Measurements from ENCODE around the gene DOCK2.

DNA sequence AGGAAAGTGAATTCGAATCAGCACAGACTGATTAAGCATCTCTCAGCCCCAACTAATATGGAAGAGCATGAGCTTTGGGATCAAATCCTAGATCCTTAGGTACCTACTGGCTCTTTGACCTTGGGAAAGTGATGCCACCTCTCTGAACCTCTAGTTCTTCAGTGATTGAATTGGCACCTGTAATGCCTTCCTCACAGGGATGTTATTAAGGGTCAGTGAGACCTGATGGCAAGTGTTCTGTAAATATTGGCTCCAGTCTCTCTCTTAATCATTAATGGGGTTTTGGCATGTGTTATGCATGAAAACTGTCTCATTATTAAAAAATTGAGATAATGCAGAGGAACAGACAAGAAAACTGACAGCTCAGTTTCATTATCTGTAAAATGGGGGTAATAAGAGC is 227.4 kb downstream of the DOCK2 start:
- TF ChIP-seq CTCF (IDR thresholded peaks at IDR 0.05) (no peak), TCF7L2 (IDR thresholded peaks at IDR 0.05; ENCODE audit: low read depth, low read length) (no peak), POLR2AphosphoS5 (IDR thresholded peaks at IDR 0.05; ENCODE audit: low read depth, low read length) (no peak), SIN3A (IDR thresholded peaks at IDR 0.05; ENCODE audit: borderline replicate concordance, insufficient read depth, low read depth, low read length) (no peak)
- TF ChIP-seq, protein P1, sequence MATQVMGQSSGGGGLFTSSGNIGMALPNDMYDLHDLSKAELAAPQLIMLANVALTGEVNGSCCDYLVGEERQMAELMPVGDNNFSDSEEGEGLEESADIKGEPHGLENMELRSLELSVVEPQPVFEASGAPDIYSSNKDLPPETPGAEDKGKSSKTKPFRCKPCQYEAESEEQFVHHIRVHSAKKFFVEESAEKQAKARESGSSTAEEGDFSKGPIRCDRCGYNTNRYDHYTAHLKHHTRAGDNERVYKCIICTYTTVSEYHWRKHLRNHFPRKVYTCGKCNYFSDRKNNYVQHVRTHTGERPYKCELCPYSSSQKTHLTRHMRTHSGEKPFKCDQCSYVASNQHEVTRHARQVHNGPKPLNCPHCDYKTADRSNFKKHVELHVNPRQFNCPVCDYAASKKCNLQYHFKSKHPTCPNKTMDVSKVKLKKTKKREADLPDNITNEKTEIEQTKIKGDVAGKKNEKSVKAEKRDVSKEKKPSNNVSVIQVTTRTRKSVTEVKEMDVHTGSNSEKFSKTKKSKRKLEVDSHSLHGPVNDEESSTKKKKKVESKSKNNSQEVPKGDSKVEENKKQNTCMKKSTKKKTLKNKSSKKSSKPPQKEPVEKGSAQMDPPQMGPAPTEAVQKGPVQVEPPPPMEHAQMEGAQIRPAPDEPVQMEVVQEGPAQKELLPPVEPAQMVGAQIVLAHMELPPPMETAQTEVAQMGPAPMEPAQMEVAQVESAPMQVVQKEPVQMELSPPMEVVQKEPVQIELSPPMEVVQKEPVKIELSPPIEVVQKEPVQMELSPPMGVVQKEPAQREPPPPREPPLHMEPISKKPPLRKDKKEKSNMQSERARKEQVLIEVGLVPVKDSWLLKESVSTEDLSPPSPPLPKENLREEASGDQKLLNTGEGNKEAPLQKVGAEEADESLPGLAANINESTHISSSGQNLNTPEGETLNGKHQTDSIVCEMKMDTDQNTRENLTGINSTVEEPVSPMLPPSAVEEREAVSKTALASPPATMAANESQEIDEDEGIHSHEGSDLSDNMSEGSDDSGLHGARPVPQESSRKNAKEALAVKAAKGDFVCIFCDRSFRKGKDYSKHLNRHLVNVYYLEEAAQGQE (IDR thresholded peaks at IDR 0.05; ENCODE audit: insufficient read depth in 1 of 2, low read depth in 2 of 2, low read length in 1 of 2), result no peak
